ENCODE data around the gene ATP7B.

Gene ATP7B

GRCh38 chr13:51900471-51900870 lies 110.8 kb downstream of the ATP7B start:
- DNase-seq (ENCODE audit: low read depth in 2 of 3, low spot score in 2 of 3) = no peak

- no peak for DNase-seq (ENCODE audit: low read depth in 2 of 3, low spot score in 2 of 3)
These were observed 115.1 kb downstream of the ATP7B start for GRCh38 chr13:51895906-51896888.

GRCh38 chr13:51894239-51894638 lies 117.0 kb downstream of the ATP7B start:
- DNase-seq (ENCODE audit: low read depth in 2 of 3, low spot score in 2 of 3) = no peak

- no peak for DNase-seq (ENCODE audit: low read depth in 2 of 3, low spot score in 2 of 3)
These were observed 118.6 kb downstream of the ATP7B start for GRCh38 chr13:51892657-51893056.

GRCh38 chr13:51887468-51887867 lies 123.8 kb downstream of the ATP7B start:
- no peak for DNase-seq (ENCODE audit: low read depth in 2 of 3, low spot score in 2 of 3)

- DNase-seq (ENCODE audit: low read depth in 2 of 3, low spot score in 2 of 3) = no peak
These were observed 125.6 kb downstream of the ATP7B start for GRCh38 chr13:51885651-51886050.

- no peak for DNase-seq (ENCODE audit: low read depth in 2 of 3, low spot score in 2 of 3)
These were observed 128.0 kb downstream of the ATP7B start for GRCh38 chr13:51883226-51883600.

Data from activated CD8-positive, alpha-beta memory T cell treated with anti-CD3 and anti-CD28 coated beads for 48 hours (primary cell).